ENCODE data around the gene VLDLR. TPM values are rescaled to one million over a fixed set of nuclear protein-coding genes. Genes with fewer than 3 reads are reported as not detected.
"Not testable (repeated sequence)": the region's sequence is repeated elsewhere in the genome, so short reads cannot be mapped to it uniquely, and the experiment has no call there.

VLDLR gene
- polyA plus RNA-seq, 6 donors from 2014 or later, result not detected

GRCh38 chr9:2681981-2682380, 60.4 kb downstream of the VLDLR start:
- DNase-seq, result no peak
- Mint-ChIP-seq H3K27me3 (no peaks in the 10 kb centered on the region), H3K4me3 (no peak overlapping the region), H3K9me3 (no peaks in the 10 kb centered on the region), H3K27ac (no peak overlapping the region), H3K36me3 (peaks cover 0 to 4% of the 10 kb centered on the region in 2 donors), H3K4me1 (no peaks in the 10 kb centered on the region)
- ATAC-seq (ENCODE audit: low read depth in 2 of 2), result no peak

DNA sequence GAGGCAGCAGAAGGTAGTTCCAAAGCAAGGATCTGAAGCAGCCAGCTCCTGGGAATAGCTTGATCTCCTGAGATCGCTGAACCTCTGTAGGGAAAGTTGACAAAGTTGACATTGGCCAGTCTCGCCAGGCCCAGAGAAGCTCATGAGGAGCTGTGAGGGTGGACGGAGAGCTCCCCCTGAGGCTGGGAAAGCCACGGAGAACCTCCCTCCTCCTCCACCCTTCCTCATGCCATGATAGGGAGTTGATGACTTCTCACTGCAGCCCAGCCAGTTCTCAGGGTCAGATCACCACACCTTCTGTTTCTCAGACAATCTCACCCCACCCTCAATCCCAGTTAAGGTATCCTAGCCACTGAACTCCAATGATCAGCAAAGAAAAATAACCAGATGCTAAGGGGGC, 65.3 kb downstream of the VLDLR start:
- DNase-seq (no peak), ATAC-seq (ENCODE audit: low read depth in 2 of 2) (no peak)
- Mint-ChIP-seq H3K4me3 (peak overlapping the region in 1 of 8 donors; percentile 17), H3K9me3 (no peaks in the 10 kb centered on the region), H3K36me3 (no peaks in the 10 kb centered on the region), H3K27me3 (no peaks in the 10 kb centered on the region), H3K27ac (no peak overlapping the region), H3K4me1 (no peaks in the 10 kb centered on the region)

- no peak for DNase-seq
- no peaks in the 10 kb centered on the region for H3K27me3 Mint-ChIP-seq
- H3K36me3 Mint-ChIP-seq, result no peaks in the 10 kb centered on the region
- ATAC-seq (ENCODE audit: low read depth in 2 of 2), result no peak
- no peak overlapping the region for H3K4me3 Mint-ChIP-seq
- no peaks in the 10 kb centered on the region for H3K4me1 Mint-ChIP-seq
- H3K27ac Mint-ChIP-seq, result peak overlapping the region in 1 of 6 donors; percentile 10
- H3K9me3 Mint-ChIP-seq, result no peaks in the 10 kb centered on the region
These were observed 67.0 kb downstream of the VLDLR start for GRCh38 chr9:2688636-2689035.

DNA sequence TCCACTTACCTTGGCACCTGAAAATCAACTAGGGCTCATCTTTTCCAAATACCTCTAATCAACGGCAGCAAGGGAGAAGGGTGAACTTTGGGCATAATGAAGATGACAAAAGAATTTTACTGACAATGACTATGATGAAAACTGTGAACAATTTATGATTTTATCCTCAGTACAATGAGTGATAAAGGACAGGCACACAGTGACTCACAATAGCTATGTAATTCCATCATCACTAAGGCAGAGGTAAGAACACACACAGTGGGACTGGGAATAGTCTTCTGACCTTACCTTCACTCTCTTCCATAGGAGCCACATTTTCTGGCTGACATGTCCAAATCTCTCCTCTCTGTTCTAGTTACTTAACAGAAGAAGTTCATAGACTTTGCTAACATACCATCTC, 69.6 kb downstream of the VLDLR start:
- H3K36me3 Mint-ChIP-seq, result no peaks in the 10 kb centered on the region
- no peaks in the 10 kb centered on the region for H3K27me3 Mint-ChIP-seq
- no peaks in the 10 kb centered on the region for H3K4me1 Mint-ChIP-seq
- no peaks in the 10 kb centered on the region for H3K9me3 Mint-ChIP-seq
- H3K27ac Mint-ChIP-seq, result no peak overlapping the region
- no peak overlapping the region for H3K4me3 Mint-ChIP-seq
- ATAC-seq (ENCODE audit: low read depth in 2 of 2) (no peak), DNase-seq (no peak)

GRCh38 chr9:2691626-2692025, 70.0 kb downstream of the VLDLR start:
- no peak for DNase-seq
- Mint-ChIP-seq H3K9me3 (no peaks in the 10 kb centered on the region), H3K4me1 (no peaks in the 10 kb centered on the region), H3K4me3 (no peak overlapping the region), H3K27ac (no peak overlapping the region), H3K36me3 (no peaks in the 10 kb centered on the region), H3K27me3 (no peaks in the 10 kb centered on the region)
- ATAC-seq (ENCODE audit: low read depth in 2 of 2), result no peak

DNA sequence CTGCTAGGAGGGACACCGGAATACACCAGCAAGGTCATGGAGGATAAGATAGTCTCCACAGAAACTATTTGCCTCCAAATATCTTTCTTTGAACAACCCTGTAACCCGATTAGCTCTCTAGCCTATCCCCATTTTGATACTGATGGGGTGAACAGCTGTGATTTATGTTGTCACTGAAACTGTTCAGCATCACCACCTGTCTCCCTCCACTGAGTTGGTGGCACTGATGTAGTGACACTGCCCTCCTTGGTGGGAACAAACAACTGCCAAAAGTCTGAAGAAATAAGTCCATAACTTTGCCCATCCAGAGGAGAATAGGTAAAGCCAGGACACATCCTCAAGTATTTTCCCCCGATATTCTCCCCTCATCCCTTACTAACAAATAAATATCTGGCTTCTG, 71.5 kb downstream of the VLDLR start:
- peak overlapping the region in 1 of 6 donors; percentile 62 for H3K27ac Mint-ChIP-seq
- no peak overlapping the region for H3K4me3 Mint-ChIP-seq
- no peaks in the 10 kb centered on the region for H3K36me3 Mint-ChIP-seq
- H3K27me3 Mint-ChIP-seq, result no peaks in the 10 kb centered on the region
- peaks cover 0 to 6% (median 4%) of the 10 kb centered on the region in 3 donors for H3K4me1 Mint-ChIP-seq
- H3K9me3 Mint-ChIP-seq, result peaks cover 0 to 2% (median 0%) of the 10 kb centered on the region in 7 donors
- ATAC-seq (ENCODE audit: low read depth in 2 of 2), result no peak
- no peak for DNase-seq

DNA sequence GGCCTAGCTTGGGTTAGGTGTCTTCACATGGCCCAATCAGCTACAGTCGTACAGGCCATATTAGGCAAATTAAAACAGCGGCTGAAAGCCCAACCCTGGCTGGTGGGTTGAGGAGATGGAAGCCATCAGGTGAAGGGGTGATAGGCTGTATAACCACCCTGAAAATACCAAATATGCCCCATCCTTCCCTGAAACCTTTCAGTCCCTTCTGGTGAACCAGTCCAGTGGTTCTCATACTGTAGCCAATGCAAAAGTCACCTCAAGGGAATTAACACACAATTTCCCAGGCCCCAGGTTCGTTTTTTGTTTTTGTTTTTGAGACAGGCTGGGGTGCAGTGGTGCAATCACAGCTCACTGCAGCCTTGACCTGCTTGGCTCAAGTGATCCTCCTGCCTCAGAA, 75.9 kb downstream of the VLDLR start:
- Mint-ChIP-seq H3K4me3 (no peak overlapping the region), H3K27ac (no peak overlapping the region), H3K36me3 (peaks cover 0 to 4% of the 10 kb centered on the region in 2 donors), H3K9me3 (peaks cover 0 to 2% (median 0%) of the 10 kb centered on the region in 7 donors), H3K27me3 (no peaks in the 10 kb centered on the region), H3K4me1 (peaks cover 0 to 6% (median 5%) of the 10 kb centered on the region in 3 donors)
- DNase-seq (no peak), ATAC-seq (ENCODE audit: low read depth in 2 of 2) (no peak)

DNA sequence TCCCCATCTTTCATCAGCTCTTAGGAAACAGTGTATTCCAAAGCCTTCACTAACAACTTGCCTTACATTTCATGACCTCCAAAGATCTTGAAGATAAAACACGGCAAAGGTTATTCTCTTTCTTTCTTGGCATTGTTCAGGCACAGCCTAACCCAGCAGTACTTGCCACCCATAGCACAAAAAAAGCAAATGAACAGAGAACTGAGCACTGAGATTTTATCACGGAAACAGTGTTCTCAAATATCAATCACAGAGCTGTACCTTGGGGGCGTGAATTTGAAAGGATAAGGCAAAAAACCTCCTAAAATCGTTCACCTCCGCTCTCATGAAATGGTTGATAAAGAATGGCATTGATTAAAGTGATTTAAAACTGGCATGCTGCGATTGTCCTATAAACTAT, 78.8 kb downstream of the VLDLR start:
- H3K27ac Mint-ChIP-seq, result no peak overlapping the region
- peaks cover 0 to 2% (median 0%) of the 10 kb centered on the region in 7 donors for H3K9me3 Mint-ChIP-seq
- peaks cover 0 to 6% (median 5%) of the 10 kb centered on the region in 3 donors for H3K4me1 Mint-ChIP-seq
- no peaks in the 10 kb centered on the region for H3K27me3 Mint-ChIP-seq
- no peak for DNase-seq
- H3K36me3 Mint-ChIP-seq, result peaks cover 0 to 4% of the 10 kb centered on the region in 2 donors
- H3K4me3 Mint-ChIP-seq, result no peak overlapping the region
- ATAC-seq (ENCODE audit: low read depth in 2 of 2), result no peak

- H3K27me3 Mint-ChIP-seq, result no peaks in the 10 kb centered on the region
- H3K36me3 Mint-ChIP-seq, result peaks cover 0 to 4% of the 10 kb centered on the region in 2 donors
- H3K4me3 Mint-ChIP-seq, result no peak overlapping the region
- H3K9me3 Mint-ChIP-seq, result peaks cover 0 to 2% (median 0%) of the 10 kb centered on the region in 7 donors
- ATAC-seq (ENCODE audit: low read depth in 2 of 2), result no peak
- no peak for DNase-seq
- H3K4me1 Mint-ChIP-seq, result peaks cover 0 to 6% (median 5%) of the 10 kb centered on the region in 3 donors
- H3K27ac Mint-ChIP-seq, result no peak overlapping the region
These were observed 79.4 kb downstream of the VLDLR start for GRCh38 chr9:2700909-2701550.

- ATAC-seq (ENCODE audit: low read depth in 2 of 2), result no peak
- H3K27ac Mint-ChIP-seq, result no peak overlapping the region
These were observed 82.9 kb downstream of the VLDLR start for GRCh38 chr9:2704504-2704903.

GRCh38 chr9:2707256-2707655, 85.7 kb downstream of the VLDLR start:
- not testable (repeated sequence) for H3K27me3 Mint-ChIP-seq; H3K4me1 Mint-ChIP-seq; H3K4me3 Mint-ChIP-seq; H3K36me3 Mint-ChIP-seq; H3K27ac Mint-ChIP-seq; DNase-seq; ATAC-seq (ENCODE audit: low read depth in 2 of 2); H3K9me3 Mint-ChIP-seq

More at GRCh38 chr9:2704504-2704903, 82.9 kb downstream of the VLDLR start:
- no peaks in the 10 kb centered on the region for H3K27me3 Mint-ChIP-seq
- H3K4me1 Mint-ChIP-seq, result no peaks in the 10 kb centered on the region
- H3K9me3 Mint-ChIP-seq, result peaks cover 0 to 7% (median 0%) of the 10 kb centered on the region in 7 donors
- peaks cover 0 to 4% of the 10 kb centered on the region in 2 donors for H3K36me3 Mint-ChIP-seq
- H3K4me3 Mint-ChIP-seq, result no peak overlapping the region
- no peak for DNase-seq

Other genes with a start within 250 kb of the VLDLR start
- under 1 TPM in 2 of 6 donors, not detected in 4; 0.14 to 0.16 TPM for gene KCNV2, start 95.7 kb downstream of the VLDLR start, polyA plus RNA-seq (ENCODE audit: low read depth in 6 of 6)
- gene PUM3, start 222.3 kb downstream of the VLDLR start, polyA plus RNA-seq (ENCODE audit: low read depth in 6 of 6), result 10 to 100 TPM; 11.4 to 25.5 (median 21.1) TPM